HG03135 (cell line): ENCODE measurements around the gene TMEM109.
A peak's percentile ranks its signal among the peaks of the same experiment; 100 is the strongest.

Source experiments
- ATAC-seq: cut with Tn5 transposase; IDR thresholded peaks from one replicate; pipeline ENCODE4 v1.9.1; 2021; ENCODE audit warnings: mild to moderate bottlenecking, moderate library complexity; ENCODE audit not compliant: unreplicated experiment

TMEM109 gene

DNA sequence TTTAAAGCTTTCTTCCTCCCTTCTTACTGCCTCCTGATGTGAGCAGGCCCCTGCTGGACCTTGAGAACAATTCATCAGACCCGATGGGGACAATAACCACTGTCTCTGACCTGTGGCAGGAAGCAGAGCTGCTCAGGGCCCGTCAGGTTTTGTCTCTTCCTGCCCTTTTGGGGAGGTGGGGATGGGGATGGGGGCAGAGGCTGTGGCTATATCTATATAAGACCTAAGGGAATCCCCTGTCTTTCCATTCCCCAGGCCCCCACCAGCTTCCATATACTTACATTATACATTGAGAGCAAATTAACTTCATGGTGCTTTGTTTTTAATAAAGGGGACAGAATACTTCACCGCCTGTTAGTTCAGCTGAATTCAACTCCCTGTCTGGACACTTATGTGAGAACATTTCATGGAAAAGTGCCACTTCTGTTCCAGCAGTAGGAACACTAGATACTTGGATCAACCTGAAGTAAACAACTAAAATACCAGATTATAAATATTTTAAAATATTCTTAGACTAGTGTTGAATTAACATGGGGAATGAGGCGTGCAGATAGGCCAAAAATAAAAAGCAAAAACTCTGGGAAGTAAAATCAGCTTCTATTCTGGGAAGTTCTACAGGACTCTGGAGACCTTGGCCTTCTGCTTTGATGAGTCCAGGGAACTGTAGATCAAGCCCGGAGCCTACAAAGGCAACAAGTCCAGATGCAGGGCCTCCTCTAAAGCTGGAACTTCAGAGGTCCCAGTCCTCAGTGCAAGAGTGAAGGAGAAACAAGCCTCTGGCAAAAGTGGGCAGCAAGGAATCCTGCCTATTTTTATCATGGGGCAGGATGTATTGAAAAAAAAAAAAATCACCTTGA, 35.5 kb upstream of the TMEM109 start:
- ATAC-seq = no peak

GRCh38 chr11:60879104-60879503, 34.9 kb upstream of the TMEM109 start:
- no peak for ATAC-seq

DNA sequence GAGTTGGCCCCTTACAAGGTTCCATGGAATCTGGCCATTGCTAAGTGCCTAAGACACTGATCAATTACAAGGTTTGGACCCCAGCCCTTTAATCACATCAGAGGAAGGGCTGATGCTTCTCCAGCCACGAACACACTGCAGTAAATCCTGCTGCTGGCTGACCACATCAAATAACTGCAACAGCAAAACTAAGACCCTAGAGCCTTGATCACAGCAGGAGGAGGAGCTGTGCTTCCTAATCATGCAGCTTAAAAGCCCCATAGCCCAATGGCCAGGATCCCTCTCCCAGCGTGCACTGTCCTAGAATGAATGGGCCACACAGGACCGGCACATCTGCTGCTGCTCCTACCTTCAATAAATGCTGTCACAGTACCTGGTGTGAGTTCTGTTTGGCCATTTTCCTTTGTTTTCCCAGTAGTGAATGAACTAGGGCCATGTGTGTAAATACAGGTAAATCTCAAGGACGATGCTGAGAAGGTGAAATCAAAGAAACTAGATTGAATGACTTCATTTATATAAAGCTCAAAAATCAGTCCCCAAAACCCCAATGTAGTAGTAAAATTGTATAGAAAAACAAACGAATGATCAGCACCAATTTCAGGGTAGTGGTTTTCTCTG, 33.9 kb upstream of the TMEM109 start:
- no peak for ATAC-seq

DNA sequence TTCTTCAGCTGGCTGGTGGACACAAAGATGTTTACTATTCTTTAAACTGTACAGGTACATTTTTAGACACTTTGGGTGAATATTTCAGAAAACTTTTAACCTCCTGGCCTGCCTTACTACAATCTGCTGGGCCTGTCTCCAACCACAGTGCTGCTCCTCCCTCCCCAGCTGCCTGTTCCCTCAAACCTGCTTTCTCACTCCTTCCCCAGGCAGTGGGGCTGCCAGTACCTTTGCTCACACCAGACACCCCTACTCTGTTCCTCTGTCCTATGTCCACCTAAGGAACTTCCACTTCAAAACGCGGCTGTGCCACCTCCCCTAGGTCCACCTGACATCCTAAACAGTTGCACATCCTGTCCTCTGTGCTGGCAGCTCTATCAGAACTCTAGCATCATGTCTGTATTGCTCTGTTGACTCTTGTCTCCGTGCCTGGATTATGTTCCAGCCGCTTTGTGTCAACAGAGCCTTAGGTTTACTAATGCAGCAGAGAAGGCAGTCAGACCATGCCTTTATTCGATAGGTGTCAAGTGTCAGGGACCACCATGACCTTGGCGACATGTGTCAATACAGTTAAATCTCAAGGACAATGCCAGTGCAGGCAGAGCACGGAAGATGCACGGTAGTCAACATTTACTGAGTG, 33.2 kb upstream of the TMEM109 start:
- ATAC-seq = no peak

- peak; percentile 52 for ATAC-seq
Measured at GRCh38 chr11:60887556-60887955, 26.4 kb upstream of the TMEM109 start.

DNA sequence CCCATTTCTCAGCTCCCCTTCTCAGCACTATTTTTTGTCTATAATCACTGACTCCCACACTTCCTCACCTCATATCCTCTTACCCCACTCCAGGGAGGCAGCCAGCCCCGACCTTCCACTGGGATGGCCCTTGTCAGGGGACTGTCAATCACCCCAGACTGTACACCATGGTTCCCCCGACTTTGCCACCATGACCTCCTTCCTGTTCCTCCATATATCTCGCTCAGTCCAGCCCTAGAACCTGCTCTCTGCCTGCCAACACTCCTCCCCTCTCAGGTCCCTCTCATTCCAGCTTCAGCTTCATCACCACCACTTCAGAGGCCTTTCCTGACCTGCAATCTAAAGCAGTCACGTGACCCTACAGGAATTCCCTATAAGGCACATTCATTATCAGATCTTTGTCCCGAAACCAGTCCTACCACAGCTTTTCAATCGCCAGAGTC, 24.1 kb upstream of the TMEM109 start:
- ATAC-seq = no peak

- no peak for ATAC-seq
Measured at GRCh38 chr11:60890696-60891095, 23.3 kb upstream of the TMEM109 start.

DNA sequence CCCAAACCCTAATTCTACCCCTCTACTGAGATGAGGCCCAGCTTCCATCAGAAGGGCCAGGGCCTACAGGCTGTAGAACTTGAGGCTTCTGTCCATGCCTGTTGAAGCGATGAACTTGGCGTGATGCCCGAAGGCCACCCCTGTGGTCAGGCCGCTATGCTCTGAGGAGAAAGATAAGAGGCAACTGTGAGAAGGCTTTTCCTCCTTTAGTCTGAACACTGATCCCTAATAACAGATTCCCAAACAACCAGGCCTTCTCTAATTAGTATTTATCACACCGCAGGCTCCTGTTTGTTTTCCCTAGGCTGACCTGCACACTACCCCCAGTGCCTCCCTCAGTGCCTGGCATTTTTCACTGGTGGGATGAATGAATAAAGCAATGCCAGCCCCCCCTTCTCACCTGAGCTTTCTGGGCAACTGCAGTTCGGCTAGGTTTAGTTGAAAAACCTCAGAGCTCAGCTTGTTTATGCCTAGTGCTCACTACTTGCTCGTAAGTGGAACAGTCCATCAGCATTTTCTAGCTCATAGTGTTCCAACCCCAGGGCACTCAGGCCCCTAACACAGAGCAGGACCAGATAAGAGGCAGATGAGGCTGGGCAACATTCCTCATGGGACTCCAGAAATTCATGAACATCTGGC, 22.7 kb upstream of the TMEM109 start:
- ATAC-seq = no peak

DNA sequence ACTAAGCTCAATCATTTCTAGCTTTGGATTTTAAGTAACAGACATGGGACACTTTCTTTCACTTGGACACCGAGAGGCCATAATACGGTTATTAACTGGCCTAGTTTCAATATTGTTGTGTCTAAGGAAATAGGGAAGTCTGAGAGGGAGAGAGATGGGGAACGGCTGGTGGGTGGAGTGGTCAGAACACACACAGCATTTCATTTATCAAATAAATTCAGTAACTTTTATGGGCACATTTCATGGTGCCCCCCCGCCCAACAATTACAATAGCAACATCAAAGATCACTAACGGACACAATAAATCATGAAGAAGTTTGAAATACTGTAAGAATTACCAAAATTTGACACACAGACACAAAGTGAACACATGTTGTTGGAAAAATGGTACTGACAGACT, 18.3 kb upstream of the TMEM109 start:
- ATAC-seq = no peak

- no peak for ATAC-seq
Measured at GRCh38 chr11:60897496-60897895, 16.5 kb upstream of the TMEM109 start.

DNA sequence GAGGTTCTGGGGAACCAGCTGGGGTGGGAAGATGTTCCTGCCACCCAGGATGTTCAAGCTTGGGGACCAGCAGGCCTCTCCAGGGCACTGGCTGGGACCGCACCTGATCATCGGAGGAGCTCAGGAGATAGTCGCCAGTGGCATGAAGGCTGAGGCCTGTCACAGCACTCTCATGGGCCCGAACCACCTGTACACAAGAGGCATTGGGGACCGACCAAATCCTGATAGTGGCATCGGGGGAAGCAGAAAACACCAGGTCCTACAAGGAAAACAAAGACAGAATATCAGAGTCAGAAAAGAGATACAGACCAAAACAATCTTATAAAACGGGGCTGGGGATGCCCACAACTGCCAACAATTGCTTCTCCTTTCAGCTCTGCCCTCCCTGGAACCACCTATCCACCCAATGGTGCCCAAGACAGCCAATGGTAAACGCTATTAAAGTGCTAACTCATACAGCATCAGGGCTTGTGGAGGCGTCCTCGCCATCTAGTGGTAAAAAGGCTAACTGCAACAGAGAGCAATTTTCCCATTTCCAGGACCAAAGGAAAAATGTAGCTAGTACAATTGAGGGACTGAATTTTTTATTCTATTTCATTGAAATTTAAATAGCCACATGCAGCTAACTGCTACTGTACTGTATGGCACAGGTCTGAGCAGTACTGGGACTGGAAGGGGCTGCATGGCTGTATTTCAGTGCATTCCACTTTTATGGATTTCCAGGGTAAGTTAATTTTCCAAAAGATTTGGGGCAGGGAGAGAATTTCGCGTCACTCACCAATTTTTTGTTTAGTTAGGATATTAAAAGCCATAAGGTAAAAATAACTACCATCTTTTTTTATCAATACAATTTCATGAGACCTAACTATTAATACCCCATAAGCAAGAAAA, 14.7 kb upstream of the TMEM109 start:
- ATAC-seq = no peak

DNA sequence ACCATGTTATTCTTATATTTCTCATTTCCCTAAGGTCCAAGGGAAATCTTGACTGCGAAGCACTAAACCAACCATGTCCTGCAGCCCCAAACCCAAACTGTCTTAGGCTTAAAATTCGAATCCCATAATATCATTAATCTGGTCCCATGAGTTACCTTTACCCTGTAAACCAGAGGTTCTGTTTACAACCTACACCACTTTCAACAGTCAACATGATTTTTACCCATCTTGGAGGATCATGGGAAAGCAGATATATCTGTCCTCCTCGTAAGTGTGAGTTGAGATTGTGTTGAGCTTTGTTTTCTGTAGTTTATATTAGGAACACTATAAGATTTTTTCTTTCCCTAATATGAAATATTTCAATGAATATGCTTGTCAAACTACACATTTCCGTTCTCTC, 14.0 kb upstream of the TMEM109 start:
- ATAC-seq = no peak

GRCh38 chr11:60900673-60901404, 13.1 kb upstream of the TMEM109 start:
- ATAC-seq = no peak

GRCh38 chr11:60902625-60903024, 11.3 kb upstream of the TMEM109 start:
- no peak for ATAC-seq

- no peak for ATAC-seq
Measured at GRCh38 chr11:60905047-60905446, 8.9 kb upstream of the TMEM109 start.

GRCh38 chr11:60905551-60906113, 8.3 kb upstream of the TMEM109 start:
- ATAC-seq = no peak

DNA sequence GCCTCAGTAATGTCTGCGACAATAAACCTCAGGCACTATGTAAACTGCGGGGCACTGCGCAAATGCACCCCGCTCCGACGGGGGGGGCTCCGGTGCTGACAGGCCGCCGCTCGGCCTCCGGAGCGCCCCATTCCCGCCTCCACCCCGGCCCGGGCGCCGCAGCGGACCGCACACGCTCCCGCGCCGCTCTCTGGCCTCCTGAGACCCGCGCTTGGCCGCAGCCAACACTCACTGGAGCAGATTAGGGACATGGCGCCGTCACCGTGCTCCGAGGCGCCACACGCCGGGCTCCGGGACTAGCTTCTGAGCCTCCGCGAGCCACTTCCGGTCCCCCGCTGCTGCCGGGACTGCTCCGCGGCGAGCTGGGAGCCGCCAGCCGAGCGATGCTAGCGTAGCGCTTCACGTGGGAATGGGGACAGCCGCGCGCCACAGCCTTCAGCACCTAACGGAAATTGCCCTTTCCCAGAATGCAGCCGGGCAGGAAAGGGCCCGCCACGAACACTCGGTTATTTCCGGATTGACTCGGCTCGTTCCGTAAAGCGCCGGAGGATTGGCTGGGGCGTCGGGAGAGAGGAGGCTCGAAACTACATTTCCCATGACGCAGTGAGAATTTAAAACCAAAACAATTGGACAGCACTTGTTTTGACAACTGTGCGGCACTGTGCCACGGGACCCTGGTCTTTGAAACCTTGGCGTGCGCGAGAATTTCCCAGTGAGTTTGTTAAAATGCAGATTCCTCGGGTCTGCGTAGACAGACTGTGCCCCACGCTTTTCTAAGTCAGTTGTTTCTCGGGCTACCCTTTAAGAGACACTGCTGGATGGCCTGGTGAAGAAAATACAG, 7.6 kb upstream of the TMEM109 start, which contains the start of gene PRPF19:
TSS of gene PRPF19 (minus strand) at position 454 of the 841 bp plus-strand sequence. CDS start at position 251, 203 bp downstream.
- ATAC-seq = peak; percentile 67

DNA sequence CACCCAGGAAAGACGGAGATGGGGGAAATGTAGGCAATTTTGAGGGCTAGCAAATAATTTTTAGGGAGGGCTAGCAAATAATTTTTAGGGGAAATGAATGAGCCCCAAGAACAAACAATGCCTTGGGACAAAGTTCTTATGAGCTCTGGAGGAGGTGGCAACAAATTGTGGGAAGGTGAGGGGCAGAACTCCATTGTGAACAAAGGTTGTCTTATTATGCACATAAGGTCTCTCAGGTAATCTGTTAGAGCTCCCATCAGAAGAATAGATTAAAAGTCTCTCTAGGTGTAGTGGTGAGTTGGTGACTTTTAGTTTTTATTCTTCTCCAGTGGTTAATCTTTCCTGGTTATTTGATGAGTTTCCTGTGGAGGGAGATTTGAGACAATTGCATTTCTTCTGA, 5.2 kb upstream of the TMEM109 start:
- ATAC-seq = no peak
